HL-60 (cell line): ENCODE data around the gene TOP2A.

Source experiments
- DNase-seq, 2 experiments: peaks; one replicate each; pipeline ENCODE4 v3.0.0-alpha.2; 2010 to 2020; ENCODE audit warnings: low read depth in 1 of 2, low spot score in 1 of 2
- H3K27ac ChIP-seq: fragments of 250-450 bp; sonication (Bioruptor Pico); replicated peaks from 2 replicates; pipeline ENCODE4 v1.5.1; 2020; ENCODE audit warnings: mild to moderate bottlenecking, moderate library complexity
- H3K27me3 ChIP-seq: fragments of 250-450 bp; sonication (Bioruptor Pico); 2 replicates; pipeline ENCODE4 v1.5.1; 2021; ENCODE audit warnings: mild to moderate bottlenecking, moderate library complexity; ENCODE audit not compliant: insufficient read depth, poor library complexity, severe bottlenecking
- H3K4me3 ChIP-seq: replicated peaks from 2 replicates; pipeline ENCODE4 v1.5.1; 2011; ENCODE audit warnings: mild to moderate bottlenecking, control low read depth, low read length; ENCODE audit not compliant: insufficient read depth
- GABPA ChIP-seq: IDR thresholded peaks from 2 replicates; pipeline ENCODE4 v1.6.1; 2012; ENCODE audit warnings: low read depth
- POLR2AphosphoS5 ChIP-seq: IDR thresholded peaks from 2 replicates; pipeline ENCODE4 v1.6.1; 2012; ENCODE audit warnings: low read depth
- SPI1 ChIP-seq: IDR thresholded peaks from 2 replicates; pipeline ENCODE4 v1.6.1; 2012; ENCODE audit warnings: low read depth, mild to moderate bottlenecking, borderline replicate concordance
- TF ChIP-seq, protein P1 (sequence below): IDR thresholded peaks from 2 replicates; pipeline ENCODE4 v1.6.1; 2012; ENCODE audit warnings: low read depth; ENCODE audit not compliant: insufficient replicate concordance
- TF ChIP-seq, protein P2 (sequence below): IDR thresholded peaks from one replicate; pipeline ENCODE4 v1.5.1; 2011; ENCODE audit warnings: low read length, control low read depth, inconsistent platforms; ENCODE audit not compliant: insufficient read depth

The TOP2A gene

DNA sequence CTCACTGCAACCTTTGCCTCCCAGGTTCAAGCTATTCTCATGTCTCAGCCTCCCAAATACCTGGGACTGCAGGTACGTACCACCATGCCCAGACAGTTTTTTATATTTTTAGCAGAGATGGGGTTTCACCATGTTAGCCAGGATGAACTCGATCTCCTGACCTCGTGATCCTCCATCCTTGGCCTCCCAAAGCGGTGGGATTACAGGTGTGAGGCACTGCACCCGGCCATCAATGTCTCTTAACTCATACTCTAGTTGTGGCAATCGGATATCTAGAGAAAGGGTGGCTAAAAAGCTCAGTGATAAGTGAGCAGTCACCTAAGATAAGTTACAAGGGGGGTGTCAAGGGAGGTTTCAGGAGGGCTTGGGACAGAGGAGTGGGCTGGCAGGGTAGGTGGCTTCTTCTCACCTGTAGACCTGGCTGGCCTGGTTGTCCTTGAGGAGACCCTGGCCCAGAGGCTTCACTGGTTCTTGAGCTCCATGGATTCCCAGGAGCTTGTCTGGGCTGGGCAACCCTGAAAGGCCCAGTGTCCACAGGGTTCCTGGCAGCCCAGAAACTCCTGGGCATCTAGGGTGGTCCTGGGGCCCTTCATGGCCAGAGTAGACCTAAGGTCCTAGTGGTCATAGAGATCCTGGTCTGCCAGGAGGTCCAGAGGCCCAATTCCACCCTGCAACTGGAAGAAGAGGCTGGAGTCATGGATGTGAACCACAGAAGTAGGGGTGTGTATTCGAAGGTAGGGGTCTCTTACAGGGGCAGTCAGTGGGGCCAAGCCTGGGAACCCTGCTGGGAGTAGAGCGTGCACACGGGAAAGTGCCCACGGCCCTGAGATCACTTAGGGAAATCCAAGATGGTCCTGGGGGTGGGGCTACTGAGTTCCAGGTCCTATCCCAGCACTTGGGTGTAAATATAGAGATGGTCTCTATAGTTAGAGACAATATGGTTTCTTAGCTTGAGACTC, 12.9 kb upstream of the TOP2A start:
- no peak for TF ChIP-seq POLR2AphosphoS5
- no peak for DNase-seq
- Histone ChIP-seq H3K27ac (no peak overlapping the region), H3K4me3 (no peak overlapping the region), H3K27me3 (no peaks in the 10 kb centered on the region)

DNA sequence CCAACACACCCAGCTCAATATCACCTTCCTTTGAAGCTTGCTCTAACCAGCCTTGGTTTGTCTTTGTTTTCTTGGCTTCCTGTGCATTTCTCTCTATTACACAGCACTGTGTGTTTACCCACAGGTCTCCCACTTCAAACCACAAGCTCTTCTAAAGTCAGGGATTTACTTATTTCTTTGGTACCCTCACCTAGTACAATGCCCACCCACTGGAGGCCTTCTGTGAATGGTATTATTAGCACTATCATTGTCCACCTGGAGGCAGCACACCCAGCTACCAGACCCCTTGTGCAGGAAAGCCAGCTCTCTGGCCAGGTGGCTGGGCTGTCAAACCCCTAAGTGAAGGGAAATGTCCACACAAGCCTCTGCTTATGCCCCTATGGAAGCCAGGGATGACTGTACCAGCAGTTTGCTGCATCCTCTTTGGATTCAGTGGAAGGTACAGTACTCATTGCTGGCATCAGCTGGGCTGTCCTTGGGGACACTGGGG, 9.4 kb upstream of the TOP2A start:
- TF ChIP-seq, protein P1, sequence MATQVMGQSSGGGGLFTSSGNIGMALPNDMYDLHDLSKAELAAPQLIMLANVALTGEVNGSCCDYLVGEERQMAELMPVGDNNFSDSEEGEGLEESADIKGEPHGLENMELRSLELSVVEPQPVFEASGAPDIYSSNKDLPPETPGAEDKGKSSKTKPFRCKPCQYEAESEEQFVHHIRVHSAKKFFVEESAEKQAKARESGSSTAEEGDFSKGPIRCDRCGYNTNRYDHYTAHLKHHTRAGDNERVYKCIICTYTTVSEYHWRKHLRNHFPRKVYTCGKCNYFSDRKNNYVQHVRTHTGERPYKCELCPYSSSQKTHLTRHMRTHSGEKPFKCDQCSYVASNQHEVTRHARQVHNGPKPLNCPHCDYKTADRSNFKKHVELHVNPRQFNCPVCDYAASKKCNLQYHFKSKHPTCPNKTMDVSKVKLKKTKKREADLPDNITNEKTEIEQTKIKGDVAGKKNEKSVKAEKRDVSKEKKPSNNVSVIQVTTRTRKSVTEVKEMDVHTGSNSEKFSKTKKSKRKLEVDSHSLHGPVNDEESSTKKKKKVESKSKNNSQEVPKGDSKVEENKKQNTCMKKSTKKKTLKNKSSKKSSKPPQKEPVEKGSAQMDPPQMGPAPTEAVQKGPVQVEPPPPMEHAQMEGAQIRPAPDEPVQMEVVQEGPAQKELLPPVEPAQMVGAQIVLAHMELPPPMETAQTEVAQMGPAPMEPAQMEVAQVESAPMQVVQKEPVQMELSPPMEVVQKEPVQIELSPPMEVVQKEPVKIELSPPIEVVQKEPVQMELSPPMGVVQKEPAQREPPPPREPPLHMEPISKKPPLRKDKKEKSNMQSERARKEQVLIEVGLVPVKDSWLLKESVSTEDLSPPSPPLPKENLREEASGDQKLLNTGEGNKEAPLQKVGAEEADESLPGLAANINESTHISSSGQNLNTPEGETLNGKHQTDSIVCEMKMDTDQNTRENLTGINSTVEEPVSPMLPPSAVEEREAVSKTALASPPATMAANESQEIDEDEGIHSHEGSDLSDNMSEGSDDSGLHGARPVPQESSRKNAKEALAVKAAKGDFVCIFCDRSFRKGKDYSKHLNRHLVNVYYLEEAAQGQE: no peak
- TF ChIP-seq GABPA (no peak), POLR2AphosphoS5 (no peak), SPI1 (no peak)
- TF ChIP-seq, protein P2, sequence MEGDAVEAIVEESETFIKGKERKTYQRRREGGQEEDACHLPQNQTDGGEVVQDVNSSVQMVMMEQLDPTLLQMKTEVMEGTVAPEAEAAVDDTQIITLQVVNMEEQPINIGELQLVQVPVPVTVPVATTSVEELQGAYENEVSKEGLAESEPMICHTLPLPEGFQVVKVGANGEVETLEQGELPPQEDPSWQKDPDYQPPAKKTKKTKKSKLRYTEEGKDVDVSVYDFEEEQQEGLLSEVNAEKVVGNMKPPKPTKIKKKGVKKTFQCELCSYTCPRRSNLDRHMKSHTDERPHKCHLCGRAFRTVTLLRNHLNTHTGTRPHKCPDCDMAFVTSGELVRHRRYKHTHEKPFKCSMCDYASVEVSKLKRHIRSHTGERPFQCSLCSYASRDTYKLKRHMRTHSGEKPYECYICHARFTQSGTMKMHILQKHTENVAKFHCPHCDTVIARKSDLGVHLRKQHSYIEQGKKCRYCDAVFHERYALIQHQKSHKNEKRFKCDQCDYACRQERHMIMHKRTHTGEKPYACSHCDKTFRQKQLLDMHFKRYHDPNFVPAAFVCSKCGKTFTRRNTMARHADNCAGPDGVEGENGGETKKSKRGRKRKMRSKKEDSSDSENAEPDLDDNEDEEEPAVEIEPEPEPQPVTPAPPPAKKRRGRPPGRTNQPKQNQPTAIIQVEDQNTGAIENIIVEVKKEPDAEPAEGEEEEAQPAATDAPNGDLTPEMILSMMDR: no peak
- Histone ChIP-seq H3K4me3 (no peak overlapping the region), H3K27ac (no peak overlapping the region), H3K27me3 (no peaks in the 10 kb centered on the region)
- no peak for DNase-seq

DNA sequence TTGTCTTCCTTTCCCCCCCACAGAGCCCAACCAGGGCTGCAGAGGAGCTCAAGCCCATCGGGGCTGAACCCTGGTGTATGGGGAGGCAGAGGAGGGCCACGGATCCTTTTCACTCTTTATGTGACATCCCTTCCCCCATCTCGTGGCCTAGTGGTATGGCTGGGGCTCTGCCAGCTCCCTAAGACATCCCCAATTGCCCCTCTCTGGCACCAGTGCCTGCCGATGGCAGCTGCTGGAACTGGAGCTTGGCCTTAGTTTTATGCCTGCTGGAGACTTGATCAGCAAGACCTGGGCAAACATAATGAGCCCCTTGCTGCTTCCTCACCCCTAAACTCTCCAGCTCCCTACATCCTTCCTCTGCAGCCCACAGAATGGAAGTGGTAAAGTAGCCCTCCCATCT, 8.0 kb upstream of the TOP2A start:
- TF ChIP-seq, protein P2: no peak
- no peak for TF ChIP-seq GABPA
- no peak for TF ChIP-seq SPI1
- no peak for TF ChIP-seq POLR2AphosphoS5
- TF ChIP-seq, protein P1: no peak
- no peaks in the 10 kb centered on the region for H3K27me3 ChIP-seq
- H3K27ac ChIP-seq: no peak overlapping the region
- no peak for DNase-seq
- no peak overlapping the region for H3K4me3 ChIP-seq

DNA sequence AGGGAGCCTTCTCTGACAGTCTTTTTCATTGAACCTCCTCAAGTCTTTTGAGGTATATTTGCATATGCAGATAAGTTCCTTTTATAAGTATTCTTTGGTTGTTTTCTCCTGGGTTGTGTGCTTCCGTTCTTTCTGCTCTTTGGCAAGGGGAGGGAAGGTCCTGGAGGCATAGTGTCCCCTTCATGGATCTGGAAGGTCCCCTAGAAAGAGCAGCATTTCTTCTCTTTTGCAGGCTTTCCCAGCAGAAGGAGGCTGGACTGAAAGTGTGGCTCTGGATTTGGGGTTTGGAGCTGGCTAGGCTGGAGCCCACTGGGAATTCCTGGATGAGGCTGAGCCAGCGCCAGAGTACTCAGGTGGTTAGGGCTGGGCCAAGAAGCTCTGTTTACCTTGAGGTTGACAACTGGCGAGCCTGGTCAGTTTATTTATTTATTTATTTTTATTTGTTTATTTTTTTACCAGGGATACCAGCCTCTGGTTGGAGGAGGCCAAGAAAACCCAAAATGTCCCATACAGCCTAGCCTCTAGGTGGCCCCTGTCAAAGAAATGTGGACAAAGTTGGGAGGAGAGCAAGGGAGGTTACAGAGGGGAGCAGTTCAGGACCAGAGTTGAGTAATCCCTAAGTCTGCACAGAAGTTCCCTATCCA, 5.4 kb upstream of the TOP2A start:
- no peak overlapping the region for H3K27ac ChIP-seq
- no peaks in the 10 kb centered on the region for H3K27me3 ChIP-seq
- DNase-seq: no peak
- TF ChIP-seq SPI1 (no peak), POLR2AphosphoS5 (no peak), GABPA (no peak)
- TF ChIP-seq, protein P2: no peak
- TF ChIP-seq, protein P1: no peak
- no peak overlapping the region for H3K4me3 ChIP-seq
